ES-I3 (cell line): ENCODE measurements around the gene CLMP.
"Not testable (repeated sequence)": the region's sequence is repeated elsewhere in the genome, so short reads cannot be mapped to it uniquely, and the experiment has no call there.

Experiments used
- H3K36me3 ChIP-seq: 2 replicates; pipeline ENCODE4 v1.6.1; 2013; ENCODE audit warnings: mild to moderate bottlenecking, low read length, control low read depth, moderate library complexity; ENCODE audit not compliant: insufficient read depth
- H3K4me1 ChIP-seq: 2 replicates; pipeline ENCODE4 v1.6.1; 2013; ENCODE audit warnings: mild to moderate bottlenecking, control low read depth, low read length; ENCODE audit not compliant: insufficient read depth
- H3K9ac ChIP-seq: 2 replicates; pipeline ENCODE4 v1.6.1; 2013; ENCODE audit warnings: low read depth, mild to moderate bottlenecking, low read length, moderate library complexity
- H3K9me3 ChIP-seq: 2 replicates; pipeline ENCODE4 v1.6.1; 2013; ENCODE audit warnings: mild to moderate bottlenecking, low read length, moderate library complexity; ENCODE audit not compliant: control insufficient read depth, insufficient read depth

The CLMP gene

GRCh38 chr11:123072332-123072761, 122.7 kb downstream of the CLMP start:
- Histone ChIP-seq H3K9me3 (no peaks in the 10 kb centered on the region), H3K9ac (no peak overlapping the region), H3K4me1 (peaks cover 16% of the 10 kb centered on the region), H3K36me3 (peaks cover 8% of the 10 kb centered on the region; the same call in 1 of the 2 replicates)

- Histone ChIP-seq H3K9ac (no peak overlapping the region), H3K9me3 (no peaks in the 10 kb centered on the region), H3K36me3 (0 out of 2 replicates have a peak, but pooled peaks cover 2% of the 10 kb centered on the region), H3K4me1 (peaks cover 16% of the 10 kb centered on the region)
These were observed 124.9 kb downstream of the CLMP start for GRCh38 chr11:123069908-123070821.

GRCh38 chr11:123065621-123066020, 129.4 kb downstream of the CLMP start:
- Histone ChIP-seq H3K4me1 (peaks cover 14% of the 10 kb centered on the region), H3K36me3 (peaks cover 6% of the 10 kb centered on the region; the same call in 1 of the 2 replicates), H3K9me3 (no peaks in the 10 kb centered on the region), H3K9ac (no peak overlapping the region)

DNA sequence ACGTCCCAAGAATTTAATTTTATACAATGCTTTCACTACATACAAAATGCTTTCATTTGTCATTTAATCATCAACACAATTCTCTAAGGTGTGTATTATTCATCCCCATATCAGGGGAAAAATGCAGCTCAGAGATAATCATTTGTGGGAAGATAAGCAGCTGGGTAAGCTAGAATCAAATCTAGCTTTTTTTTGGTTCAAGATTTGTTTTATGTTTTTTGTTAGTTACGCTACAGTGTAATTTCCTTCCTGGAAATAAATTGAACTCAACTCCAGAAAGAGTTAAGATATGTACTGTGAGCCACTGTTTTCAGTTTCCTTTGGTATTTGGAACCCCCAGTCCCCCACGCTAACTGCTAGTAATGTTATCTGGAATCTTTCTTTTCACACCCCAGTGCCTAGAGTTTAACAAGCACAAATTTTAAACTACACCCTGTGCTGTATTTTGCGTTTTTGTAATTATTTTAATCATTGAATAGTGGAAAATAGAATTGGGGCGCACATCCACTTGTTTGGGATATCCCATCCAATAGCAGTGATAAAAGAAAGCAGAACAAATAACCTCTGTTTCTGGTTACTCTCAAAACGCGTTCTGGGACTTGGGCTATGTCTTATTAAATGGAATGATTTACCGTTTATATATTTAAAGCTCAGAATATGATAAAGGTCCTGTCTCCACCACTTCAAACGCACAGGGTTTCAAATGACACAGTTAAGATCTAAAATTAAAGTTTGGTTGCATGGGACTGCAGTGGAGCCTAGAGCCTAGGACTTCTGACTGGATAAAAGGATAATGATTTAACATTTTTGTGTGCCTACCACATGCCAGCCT, 131.0 kb downstream of the CLMP start:
- Histone ChIP-seq H3K36me3 (peaks cover 22% of the 10 kb centered on the region), H3K4me1 (peaks cover 9% of the 10 kb centered on the region; the same call in 1 of the 2 replicates), H3K9me3 (no peaks in the 10 kb centered on the region), H3K9ac (peak overlapping the region; percentile 100)

DNA sequence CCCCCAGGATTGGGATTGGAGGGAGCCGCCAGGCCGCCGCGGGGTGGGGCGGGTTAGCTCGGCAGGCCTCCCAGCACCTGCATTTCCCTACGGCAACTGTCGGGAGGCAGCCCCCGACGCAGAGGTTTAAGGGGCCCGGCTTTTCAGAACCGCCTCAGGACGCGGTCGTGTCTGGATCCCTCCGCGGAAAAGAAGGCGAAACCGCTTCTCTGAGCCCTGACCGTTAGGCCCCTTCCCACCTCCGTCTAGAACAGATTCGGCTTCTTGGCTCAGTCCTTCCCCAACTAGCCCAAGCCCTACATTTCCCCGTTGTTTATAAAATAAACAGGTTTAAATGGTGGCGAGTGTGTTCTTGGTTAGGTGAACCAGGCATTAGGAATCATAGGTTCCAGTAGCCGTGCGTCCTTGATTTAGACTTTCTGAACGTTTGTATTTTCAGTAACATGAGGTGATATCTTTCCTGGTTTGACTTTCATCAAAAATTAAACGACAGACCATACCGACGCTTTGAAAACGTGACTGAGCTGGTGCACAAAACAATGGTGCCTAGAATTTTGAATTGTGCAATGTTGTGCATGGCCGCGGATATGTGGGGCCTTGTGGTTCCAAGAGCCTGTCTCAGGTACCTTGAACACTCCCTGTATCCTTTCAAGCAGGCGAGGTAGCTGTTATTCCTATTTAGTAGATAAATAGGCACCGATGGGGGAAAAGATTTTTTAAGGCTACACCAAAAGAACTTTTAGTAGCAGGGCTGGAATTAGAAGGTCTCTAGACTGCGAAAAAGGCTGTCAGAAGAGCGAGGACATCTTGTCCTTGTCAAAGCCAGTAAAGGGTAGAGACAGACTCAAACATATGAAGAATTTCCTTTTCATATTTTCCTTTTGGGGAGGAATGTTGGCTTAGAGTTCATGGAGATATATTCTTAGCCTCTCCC, 131.9 kb downstream of the CLMP start:
- Histone ChIP-seq H3K36me3 (peaks cover 30% of the 10 kb centered on the region), H3K9ac (peak overlapping the region; percentile 100), H3K9me3 (no peaks in the 10 kb centered on the region), H3K4me1 (peaks cover 9% of the 10 kb centered on the region; the same call in 1 of the 2 replicates)

DNA sequence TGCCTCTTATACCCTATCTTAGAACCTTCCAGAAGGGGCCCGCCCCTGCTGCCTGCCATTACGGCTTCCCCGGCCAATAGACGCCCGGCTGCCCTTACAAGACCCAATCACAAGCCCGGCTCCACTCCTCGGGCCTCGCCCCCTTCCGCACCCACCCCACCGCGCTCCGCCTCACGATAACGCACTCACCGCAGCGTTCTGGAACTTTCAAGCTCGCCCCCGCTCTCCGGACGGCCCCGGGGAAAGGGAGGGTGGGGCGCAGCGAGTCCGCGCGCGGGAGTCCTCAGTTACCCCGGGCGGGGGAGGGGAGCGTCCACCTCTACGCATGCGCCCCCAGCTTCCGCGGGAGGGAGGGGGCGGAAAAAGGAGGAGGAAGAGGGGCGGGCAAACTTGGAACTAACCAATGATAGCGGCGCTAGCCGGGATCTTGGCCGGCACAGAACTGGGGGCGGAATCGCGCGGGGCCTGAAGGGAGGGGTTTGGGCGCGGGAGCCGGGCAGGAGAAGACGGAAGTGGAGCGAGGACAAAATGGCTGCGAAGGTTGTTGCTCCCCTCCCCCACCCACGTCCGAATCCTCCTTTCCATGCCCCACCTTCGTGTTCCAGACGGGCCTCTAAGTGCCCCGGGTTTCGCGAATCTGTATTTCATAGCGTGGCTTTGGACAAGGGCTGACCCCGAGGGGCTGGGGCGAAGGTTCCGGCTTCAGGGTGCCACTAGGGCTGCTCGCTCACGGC, 132.7 kb downstream of the CLMP start:
- H3K9ac ChIP-seq: peak overlapping the region; percentile 100
- H3K4me1 ChIP-seq: peaks cover 9% of the 10 kb centered on the region; the same call in 1 of the 2 replicates
- peaks cover 37% of the 10 kb centered on the region for H3K36me3 ChIP-seq
- H3K9me3 ChIP-seq: no peaks in the 10 kb centered on the region

- Histone ChIP-seq H3K36me3 (peaks cover 44% of the 10 kb centered on the region), H3K9me3 (no peaks in the 10 kb centered on the region), H3K9ac (peak within 1 kb of the TSS; percentile 100), H3K4me1 (peaks cover 9% of the 10 kb centered on the region; the same call in 1 of the 2 replicates)
These were observed 133.5 kb downstream of the CLMP start, which contains the start of gene HSPA8 for GRCh38 chr11:123061403-123062157. Gene HSPA8, minus strand, starts transcription at chr11:123062136. Its CDS starts 812 bp downstream, at chr11:123061324.

DNA sequence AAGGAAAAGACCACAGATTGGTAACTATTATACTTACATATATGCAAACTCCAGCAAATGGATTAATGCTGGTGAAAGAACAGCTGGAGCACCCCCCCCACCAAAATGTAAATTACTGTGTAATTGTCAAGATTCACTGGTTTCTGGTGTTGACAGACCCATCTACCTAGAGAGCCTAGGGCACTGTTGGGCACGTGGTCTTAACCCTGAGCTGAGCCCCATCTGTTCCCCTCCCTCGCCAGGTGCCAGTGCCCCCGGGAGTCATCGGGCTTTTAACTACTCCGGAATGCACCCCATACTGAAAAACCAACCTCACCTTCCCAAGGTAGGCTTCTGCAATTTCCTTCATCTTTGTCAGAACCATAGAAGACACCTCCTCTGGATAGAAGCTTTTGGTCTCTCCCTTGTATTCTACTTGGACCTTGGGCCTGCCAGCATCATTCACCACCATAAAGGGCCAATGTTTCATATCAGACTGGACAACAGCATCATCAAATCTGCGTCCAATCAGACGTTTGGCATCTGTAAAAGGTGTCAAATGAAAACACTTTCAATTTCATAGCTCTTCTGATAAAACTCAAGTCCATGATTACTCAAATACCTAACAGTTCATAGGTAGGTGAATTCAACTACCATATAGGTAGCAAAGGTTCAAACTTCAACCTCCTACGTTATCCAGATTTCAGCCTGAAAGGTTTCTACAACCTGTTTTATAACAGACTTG, 134.6 kb downstream of the CLMP start:
- peak overlapping the region; percentile 100 for H3K9ac ChIP-seq
- H3K4me1 ChIP-seq: peaks cover 9% of the 10 kb centered on the region; the same call in 1 of the 2 replicates
- H3K36me3 ChIP-seq: peaks cover 49% of the 10 kb centered on the region
- H3K9me3 ChIP-seq: no peaks in the 10 kb centered on the region

DNA sequence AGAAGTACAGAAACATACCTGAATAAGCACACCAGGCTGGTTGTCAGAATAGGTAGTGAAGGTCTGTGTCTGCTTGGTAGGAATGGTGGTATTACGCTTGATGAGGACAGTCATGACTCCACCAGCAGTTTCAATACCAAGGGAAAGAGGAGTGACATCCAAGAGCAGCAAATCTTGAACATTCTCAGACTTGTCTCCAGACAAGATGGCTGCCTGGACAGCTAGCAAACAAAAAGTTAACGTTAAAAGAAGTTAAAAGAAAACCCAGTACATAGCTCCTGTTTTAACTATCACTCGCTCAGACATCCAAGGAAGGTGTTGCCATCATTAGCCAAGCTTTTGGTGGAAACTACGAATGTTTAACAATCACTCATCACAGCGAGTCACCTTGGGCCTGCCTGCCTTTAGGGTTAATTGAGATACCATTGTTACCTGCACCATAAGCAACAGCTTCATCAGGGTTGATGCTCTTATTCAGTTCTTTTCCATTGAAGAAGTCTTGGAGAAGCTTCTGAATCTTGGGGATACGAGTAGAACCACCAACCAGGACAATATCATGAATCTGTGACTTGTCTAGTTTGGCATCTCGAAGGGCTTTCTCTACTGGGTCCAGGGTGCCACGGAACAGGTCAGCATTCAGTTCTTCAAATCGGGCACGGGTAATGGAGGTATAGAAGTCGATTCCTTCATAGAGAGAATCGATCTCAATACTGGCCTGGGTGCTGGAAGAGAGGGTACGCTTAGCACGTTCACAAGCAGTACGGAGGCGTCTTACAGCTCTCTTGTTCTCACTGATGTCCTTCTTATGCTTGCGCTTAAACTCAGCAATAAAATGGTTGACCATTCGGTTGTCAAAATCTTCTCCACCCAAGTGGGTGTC, 135.8 kb downstream of the CLMP start:
- H3K36me3 ChIP-seq: peaks cover 49% of the 10 kb centered on the region
- H3K9ac ChIP-seq, H3K4me1 ChIP-seq, H3K9me3 ChIP-seq: not testable (repeated sequence)

DNA sequence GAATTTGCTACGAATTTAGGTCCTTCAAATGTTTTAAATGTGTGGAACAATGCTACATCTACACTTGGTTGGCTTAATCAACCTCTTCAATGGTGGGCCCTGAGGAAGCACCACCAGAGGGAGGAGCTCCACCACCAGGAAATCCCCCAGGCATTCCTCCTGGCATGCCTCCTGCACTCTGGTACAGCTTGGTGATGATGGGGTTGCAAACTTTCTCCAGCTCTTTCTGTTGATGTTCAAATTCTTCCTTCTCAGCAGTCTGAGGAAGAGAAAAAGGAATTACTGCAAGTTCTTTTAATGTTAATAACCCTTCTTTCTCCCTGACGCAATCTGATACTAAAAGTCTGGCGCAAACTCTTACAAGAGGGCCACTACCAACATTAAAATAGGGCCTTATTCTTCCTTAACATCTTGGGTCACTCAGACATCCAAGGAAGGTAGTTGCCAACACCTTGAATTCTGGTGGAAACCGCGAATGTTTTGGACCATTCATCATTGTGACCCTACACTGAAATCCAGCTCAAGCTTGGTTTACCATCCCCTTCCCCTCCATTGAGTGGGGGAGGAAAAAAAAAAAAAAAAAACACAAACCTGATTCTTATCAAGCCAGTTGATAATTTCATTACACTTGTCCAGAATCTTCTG, 137.3 kb downstream of the CLMP start:
- no peaks in the 10 kb centered on the region for H3K9me3 ChIP-seq
- H3K4me1 ChIP-seq: 0 out of 2 replicates have a peak, but pooled peaks cover 3% of the 10 kb centered on the region
- peaks cover 49% of the 10 kb centered on the region for H3K36me3 ChIP-seq
- H3K9ac ChIP-seq: no peak overlapping the region
